HepG2 (cell line): ENCODE results near the gene CLDN9. TPM values are rescaled to one million over a fixed set of nuclear protein-coding genes. Genes with fewer than 3 reads are reported as not detected.

Source experiments
- JARID2 ChIP-seq: sonication (generic); formaldehyde crosslinking; IDR thresholded peaks from 2 replicates; pipeline ENCODE4 v1.8.1; 2023; ENCODE audit warnings: missing genetic modification reagents, inconsistent platforms; ENCODE audit not compliant: insufficient replicate concordance
- LBX2 ChIP-seq: sonication (generic); formaldehyde crosslinking; IDR thresholded peaks from 2 replicates; pipeline ENCODE4 v1.5.0; 2020; ENCODE audit warnings: missing genetic modification reagents, mild to moderate bottlenecking, borderline replicate concordance
- MLXIP ChIP-seq: sonication (generic); formaldehyde crosslinking; IDR thresholded peaks from 2 replicates; pipeline ENCODE4 v1.9.0; 2021; ENCODE audit warnings: missing genetic modification reagents, borderline replicate concordance
- MYC ChIP-seq: sonication (generic); formaldehyde crosslinking; IDR thresholded peaks from 2 replicates; pipeline ENCODE4 v1.9.0; 2021; ENCODE audit warnings: missing genetic modification reagents, borderline replicate concordance
- NKX3-1 ChIP-seq: sonication (generic); formaldehyde crosslinking; IDR thresholded peaks from 2 replicates; pipeline ENCODE4 v1.5.0; 2020; ENCODE audit warnings: missing genetic modification reagents
- SKI ChIP-seq: fragments of 450-650 bp; IDR thresholded peaks from one replicate; pipeline ENCODE4 v1.6.1; 2018; ENCODE audit warnings: mild to moderate bottlenecking; ENCODE audit not compliant: partially characterized antibody
- SP2 ChIP-seq: sonication (generic); formaldehyde crosslinking; IDR thresholded peaks from 2 replicates; pipeline ENCODE4 v1.5.1; 2020; ENCODE audit warnings: mild to moderate bottlenecking, missing genetic modification reagents
- SP4 ChIP-seq: sonication (generic); formaldehyde crosslinking; IDR thresholded peaks from 2 replicates; pipeline ENCODE4 v1.8.1; 2023; ENCODE audit warnings: mild to moderate bottlenecking, missing genetic modification reagents
- SRSF9 ChIP-seq: fragments of 200-400 bp; formaldehyde crosslinking; IDR thresholded peaks from 2 replicates; pipeline ENCODE4 v1.6.1; 2018; ENCODE audit warnings: borderline replicate concordance, mild to moderate bottlenecking, low read depth, low read length; ENCODE audit not compliant: insufficient read depth, poor library complexity, severe bottlenecking
- THAP11 ChIP-seq: IDR thresholded peaks from 2 replicates; pipeline ENCODE4 v1.6.1; 2016; ENCODE audit warnings: missing biosample characterization, missing genetic modification reagents
- ZEB1 ChIP-seq: IDR thresholded peaks from 2 replicates; pipeline ENCODE4 v1.6.1; 2012; ENCODE audit warnings: mild to moderate bottlenecking, low read depth, inconsistent platforms; ENCODE audit not compliant: insufficient replicate concordance
- ZFP91 ChIP-seq: sonication (generic); formaldehyde crosslinking; IDR thresholded peaks from 2 replicates; pipeline ENCODE4 v1.9.0; 2022; ENCODE audit warnings: missing genetic modification reagents, mild to moderate bottlenecking, borderline replicate concordance
- ZMAT3 ChIP-seq: sonication (generic); formaldehyde crosslinking; conservative IDR thresholded peaks from 2 replicates; pipeline ENCODE4 v1.7.0; 2021; ENCODE audit warnings: missing genetic modification reagents
- ZNF18 ChIP-seq: sonication (generic); formaldehyde crosslinking; IDR thresholded peaks from 2 replicates; pipeline ENCODE4 v1.8.0; 2022; ENCODE audit warnings: mild to moderate bottlenecking, missing genetic modification reagents; ENCODE audit not compliant: insufficient replicate concordance
- ZNF703 ChIP-seq: sonication (generic); formaldehyde crosslinking; IDR thresholded peaks from 2 replicates; pipeline ENCODE4 v1.5.1; 2020; ENCODE audit warnings: missing genetic modification reagents, mild to moderate bottlenecking, moderate library complexity, borderline replicate concordance
- ZNF775 ChIP-seq: sonication (generic); formaldehyde crosslinking; IDR thresholded peaks from 2 replicates; pipeline ENCODE4 v1.4.0; 2020; ENCODE audit warnings: missing genetic modification reagents, mild to moderate bottlenecking, moderate library complexity, borderline replicate concordance
- ZNF781 ChIP-seq: sonication (generic); formaldehyde crosslinking; IDR thresholded peaks from 2 replicates; pipeline ENCODE4 v1.5.1; 2020; ENCODE audit warnings: borderline replicate concordance, mild to moderate bottlenecking, missing genetic modification reagents; ENCODE audit errors: not compliant biosample characterization
- ZXDC ChIP-seq: sonication (generic); formaldehyde crosslinking; IDR thresholded peaks from 2 replicates; pipeline ENCODE4 v1.5.0; 2020; ENCODE audit warnings: mild to moderate bottlenecking, missing genetic modification reagents
- polyA plus RNA-seq, 8 experiments: library from polyadenylated mRNA; depleted of rRNA in 3 of 8; stranded (reverse) in 7 of 8; unstranded in 1 of 8; fragments of >200 nt; fragmentation: Illumina TruSeq in 4 of 8; extraction: Trizol in 4 of 8; gene quantifications; 2 replicates each; pipeline versions ENCODE4 v1.2.1 to v1.2.3, GENCODE V29; 2011 to 2016; ENCODE audit warnings: low read depth in 4 of 8, missing spikeins in 1 of 8, mixed read lengths in 1 of 8; ENCODE audit not compliant: insufficient read depth in 1 of 8
- total RNA-seq, 5 experiments: library from RNA; depleted of rRNA; stranded (reverse); fragments of >200 nt; fragmentation: Illumina TruSeq; extraction: Trizol; gene quantifications; 2 replicates each; pipeline ENCODE4 v1.2.3, GENCODE V29; 2016; ENCODE audit warnings: low read depth in 1 of 5

CLDN9 gene
- total and polyA plus RNA-seq, 2 of the 13 experiments (the other 11 are each of a cell fraction or from before 2014, with no cell fraction given), result 0.15 to 0.26 TPM

GRCh38 chr16:2968738-2969544, 43.8 kb upstream of the CLDN9 start, which contains the start of gene PAQR4 (continued):
- TF ChIP-seq ZFP91 (CRISPR knock-in tag), result peak; percentile 85
- TF ChIP-seq NKX3-1 (CRISPR knock-in tag), result peak; percentile 97
- TF ChIP-seq ZNF703, result peak; percentile 74; the same call in 1 of the 2 replicates
- no peak for TF ChIP-seq SRSF9
- TF ChIP-seq MLXIP, result peak; percentile 81; the same call in 1 of the 2 replicates
- peak; percentile 95 for TF ChIP-seq ZMAT3
- peak; percentile 94 for TF ChIP-seq ZNF18 (CRISPR knock-in tag)
- TF ChIP-seq SP2 (CRISPR knock-in tag), result peak; percentile 41; the same call in 1 of the 2 replicates
- TF ChIP-seq LBX2 (CRISPR knock-in tag), result 0 out of 2 replicates have a peak, but pooled peaks have one; percentile 56
- peak; percentile 82 for TF ChIP-seq THAP11 (CRISPR knock-in tag)
- peak; percentile 99 for TF ChIP-seq ZNF781 (CRISPR knock-in tag)
- TF ChIP-seq SP4 (CRISPR knock-in tag), result peak; percentile 93
- TF ChIP-seq ZXDC (CRISPR knock-in tag), result peak; percentile 80; the same call in 1 of the 2 replicates
- no peak for TF ChIP-seq ZEB1
- peak; percentile 68 for TF ChIP-seq JARID2 (CRISPR knock-in tag)
- TF ChIP-seq MYC (CRISPR knock-in tag), result peak; percentile 91
- TF ChIP-seq SKI, result peak; percentile 71
- TF ChIP-seq ZNF775 (CRISPR knock-in tag), result peak; percentile 89
